ENCODE data around the gene ANAPC5. TPM values are rescaled to one million over a fixed set of nuclear protein-coding genes. Genes with fewer than 3 reads are reported as not detected.

The ANAPC5 gene
- 82.0 to 86.4 TPM (median 83.4 TPM) in 5 replicates for total RNA-seq (2022; extraction: Qiagen RNA extraction)

DNA sequence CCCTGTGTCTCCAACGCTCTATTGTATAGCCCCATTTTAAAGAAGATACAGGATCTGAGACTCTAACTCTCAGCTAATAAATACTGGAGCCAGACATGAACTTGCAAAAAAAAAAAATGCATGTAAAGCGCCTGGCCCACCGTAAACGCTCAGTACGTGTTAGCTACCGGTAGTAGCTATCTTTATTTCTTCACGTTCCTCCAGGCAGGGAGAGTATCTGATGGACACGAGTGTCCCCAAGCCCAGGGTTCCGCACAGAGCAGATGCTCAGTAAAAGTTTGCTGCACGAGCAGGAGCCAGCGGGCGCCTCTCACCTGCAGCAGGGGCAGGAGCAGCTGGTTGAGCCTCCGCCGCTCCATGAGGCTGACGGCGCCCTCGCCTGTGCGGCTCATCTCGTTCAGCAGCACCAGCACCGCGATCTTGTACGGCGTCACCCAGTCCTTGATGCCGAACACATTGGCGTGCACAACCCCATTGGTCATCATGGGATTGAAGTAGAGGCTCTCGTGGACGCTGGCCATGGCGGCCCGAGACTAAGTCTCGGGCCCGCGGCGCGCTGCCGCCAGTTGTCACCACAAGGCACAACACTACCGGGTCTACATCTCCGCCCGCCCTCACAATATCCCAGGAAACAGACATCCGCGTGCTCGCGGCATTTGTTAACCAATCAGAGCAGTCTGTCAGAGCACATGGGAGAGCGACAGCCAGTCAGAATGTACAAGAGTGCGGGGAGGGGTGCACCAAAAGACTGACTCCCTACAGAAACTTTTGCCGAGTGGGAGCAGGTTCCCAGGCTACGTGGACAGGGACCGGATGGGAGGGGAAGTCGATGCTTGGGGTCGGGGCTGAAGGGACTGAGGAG lies at the start of gene ANAPC5:
Gene ANAPC5, minus strand, starts transcription at position 592 of the 862 bp plus-strand sequence. Its CDS starts 71 bp downstream, at position 521.

DNA sequence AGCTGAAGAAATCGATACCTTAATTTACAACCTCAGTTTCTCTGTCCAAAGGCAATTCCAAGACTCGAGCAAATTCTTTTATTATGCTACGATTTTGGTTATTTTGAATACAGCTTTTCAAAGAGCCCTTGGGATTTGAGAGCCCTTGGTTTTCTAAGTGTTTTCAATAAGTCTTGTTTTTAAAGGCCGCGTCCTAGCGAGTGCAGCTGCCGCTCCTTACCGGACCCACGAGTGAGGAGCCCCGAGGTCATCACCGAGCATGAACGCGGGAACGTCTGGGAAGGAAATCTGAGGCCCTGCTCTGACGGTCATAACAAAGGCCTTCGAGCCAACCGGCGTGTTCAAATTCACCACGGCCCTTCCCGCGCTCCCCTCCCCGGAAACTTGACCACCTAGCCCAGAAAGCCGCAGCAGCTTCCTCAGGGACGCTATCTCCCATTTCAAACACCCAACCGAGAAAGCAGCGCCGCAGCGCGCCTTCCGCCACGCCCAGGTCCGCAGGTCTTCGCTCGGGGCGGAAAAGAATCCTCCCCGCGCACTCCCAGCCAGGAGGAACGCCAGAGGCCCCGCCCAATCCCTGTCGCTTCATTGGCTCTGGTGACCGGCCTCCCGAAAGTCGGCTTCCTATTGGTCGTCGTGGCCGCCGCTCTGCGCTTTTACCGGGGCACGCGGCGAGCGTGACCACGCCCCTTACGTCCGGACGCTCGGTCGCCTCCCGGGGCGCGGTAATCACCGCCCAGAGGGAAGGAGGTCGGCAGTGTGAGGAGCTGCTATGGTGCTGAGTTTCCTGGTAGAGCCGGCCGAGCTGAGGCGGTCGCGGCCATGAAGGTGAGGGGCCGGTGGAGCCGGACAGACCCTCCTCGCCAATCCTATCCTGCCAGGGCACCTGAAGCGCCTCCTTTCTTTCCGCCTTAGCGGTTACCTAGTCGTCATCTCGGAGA lies 47.5 kb upstream of the ANAPC5 start, which contains the start of gene RNF34:
Gene RNF34, plus strand, starts transcription at position 728 of the 941 bp plus-strand sequence. Its CDS starts 95 bp downstream, at position 823.

GRCh38 chr12:121296618-121297434 lies 55.4 kb downstream of the ANAPC5 start, which contains the start of gene CAMKK2:
Gene CAMKK2 (minus strand): TSS chr12:121296709. CDS start chr12:121274526, 22,183 bp downstream.

Other genes starting within 250 kb of the ANAPC5 start
- not detected in 5 replicates for gene P2RX7, start 219.5 kb downstream of the ANAPC5 start, total RNA-seq (2022; extraction: Qiagen RNA extraction)
- 15.7 to 22.5 TPM (median 18.9 TPM) in 5 replicates for gene P2RX4, start 142.3 kb downstream of the ANAPC5 start, total RNA-seq (2022; extraction: Qiagen RNA extraction)
- gene CAMKK2, start 55.7 kb downstream of the ANAPC5 start, total RNA-seq (2022; extraction: Qiagen RNA extraction) = 20.7 to 28.0 TPM (median 25.8 TPM) in 5 replicates
- gene RNF34, start 47.7 kb upstream of the ANAPC5 start, total RNA-seq (2022; extraction: Qiagen RNA extraction) = 37.7 to 42.0 TPM (median 39.6 TPM) in 5 replicates
- gene KDM2B, start 228.6 kb upstream of the ANAPC5 start, total RNA-seq (2022; extraction: Qiagen RNA extraction) = 18.4 to 20.3 TPM (median 18.8 TPM) in 5 replicates